Gastrocnemius medialis (tissue), 4 donors: ENCODE results near the gene AGAP1. TPM values are rescaled to one million over a fixed set of nuclear protein-coding genes. Genes with fewer than 3 reads are reported as not detected.

Experiments
- ATAC-seq, 2 donors: fragments of 150-250 bp; one replicate each; pipeline ENCODE4 v1.9.1; 2016
- DNase-seq, 2 donors: peaks; one replicate each; pipeline ENCODE4 v3.0.0-alpha.2; 2019
- H3K27ac ChIP-seq, 4 donors: fragments of 200-600 bp; sonication (generic); 1 replicate in 1 of 4; 2 replicates in 3 of 4; pipeline ENCODE4 v1.5.1; 2016 to 2018; ENCODE audit warnings: mild to moderate bottlenecking in 2 of 4, moderate library complexity in 1 of 4
- H3K27me3 ChIP-seq, 3 donors: fragments of 200-600 bp; sonication (generic) in 2 of 3; 1 replicate in 1 of 3; 2 replicates in 2 of 3; pipeline versions ENCODE4 v1.5.1 to v1.6.0; 2016 to 2019; ENCODE audit warnings: mild to moderate bottlenecking in 1 of 3, moderate library complexity in 1 of 3
- H3K36me3 ChIP-seq, 2 donors: fragments of 200-600 bp; sonication (generic) in 1 of 2; one replicate each; pipeline ENCODE4 v1.5.1; 2017 to 2018
- H3K4me1 ChIP-seq, 2 donors: fragments of 200-600 bp; sonication (generic) in 1 of 2; one replicate each; pipeline ENCODE4 v1.5.1; 2016 to 2017; ENCODE audit warnings: mild to moderate bottlenecking in 2 of 2
- H3K4me3 ChIP-seq, 4 donors: fragments of 200-600 bp; sonication (generic) in 3 of 4; 1 replicate in 1 of 4; 2 replicates in 3 of 4; pipeline ENCODE4 v1.5.1; 2016 to 2019; ENCODE audit warnings: mild to moderate bottlenecking in 2 of 4
- H3K9me3 ChIP-seq, 3 donors: fragments of 200-600 bp; sonication (generic) in 2 of 3; 1 replicate in 1 of 3; 2 replicates in 2 of 3; pipeline ENCODE4 v1.5.1; 2016 to 2019
- POLR2A ChIP-seq, 2 donors: fragments of 450-650 bp; IDR thresholded peaks; one replicate each; pipeline ENCODE4 v1.6.1; 2017; ENCODE audit warnings: antibody characterized with exemption in 2 of 2, mild to moderate bottlenecking in 2 of 2, moderate library complexity in 2 of 2
- in situ Hi-C, 4 donors: fragments of 200-750 bp; cut with MboI; loops; one replicate each; pipeline versions ENCODE4 v1.15.0 to v1.8.0; 2017; ENCODE audit warnings: low sequenced_read_pairs in 4 of 4
- intact Hi-C: fragments of 100-400 bp; cut with DNase I; formaldehyde crosslinking; loops from one replicate; pipeline ENCODE4 v1.15.1; 2023; ENCODE audit warnings: low total_unique reads
- total RNA-seq, 4 donors: library from RNA; depleted of rRNA; stranded (reverse); fragments of >200 nt; gene quantifications; one replicate each; pipeline versions ENCODE4 v1.1.0 to v1.2.3, GENCODE V29; 2016
- TF ChIP-seq, protein P1 (sequence below), 5 experiments: fragments of 450-650 bp in 3 of 5; fragments of 200-600 bp in 2 of 5; sonication (generic) in 2 of 5; IDR thresholded peaks in 4 of 5; conservative IDR thresholded peaks in 1 of 5; 1 replicate in 4 of 5; 2 replicates in 1 of 5; pipeline ENCODE4 v1.5.1; 2016 to 2019; ENCODE audit warnings: antibody characterized with exemption in 5 of 5, mild to moderate bottlenecking in 3 of 5, moderate library complexity in 3 of 5

The AGAP1 gene
- total RNA-seq, 4 donors from 2014 or later: 8.5 to 26.8 (median 14.4) TPM

- in situ Hi-C loops: no loop called here
- H3K27ac ChIP-seq: no peak overlapping the region
- no peak for TF ChIP-seq POLR2A (IDR thresholded peaks at IDR 0.05)
- TF ChIP-seq, protein P1, sequence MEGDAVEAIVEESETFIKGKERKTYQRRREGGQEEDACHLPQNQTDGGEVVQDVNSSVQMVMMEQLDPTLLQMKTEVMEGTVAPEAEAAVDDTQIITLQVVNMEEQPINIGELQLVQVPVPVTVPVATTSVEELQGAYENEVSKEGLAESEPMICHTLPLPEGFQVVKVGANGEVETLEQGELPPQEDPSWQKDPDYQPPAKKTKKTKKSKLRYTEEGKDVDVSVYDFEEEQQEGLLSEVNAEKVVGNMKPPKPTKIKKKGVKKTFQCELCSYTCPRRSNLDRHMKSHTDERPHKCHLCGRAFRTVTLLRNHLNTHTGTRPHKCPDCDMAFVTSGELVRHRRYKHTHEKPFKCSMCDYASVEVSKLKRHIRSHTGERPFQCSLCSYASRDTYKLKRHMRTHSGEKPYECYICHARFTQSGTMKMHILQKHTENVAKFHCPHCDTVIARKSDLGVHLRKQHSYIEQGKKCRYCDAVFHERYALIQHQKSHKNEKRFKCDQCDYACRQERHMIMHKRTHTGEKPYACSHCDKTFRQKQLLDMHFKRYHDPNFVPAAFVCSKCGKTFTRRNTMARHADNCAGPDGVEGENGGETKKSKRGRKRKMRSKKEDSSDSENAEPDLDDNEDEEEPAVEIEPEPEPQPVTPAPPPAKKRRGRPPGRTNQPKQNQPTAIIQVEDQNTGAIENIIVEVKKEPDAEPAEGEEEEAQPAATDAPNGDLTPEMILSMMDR (IDR thresholded peaks at IDR 0.05 in 4 of 5, conservative IDR thresholded peaks at IDR 0.05 in 1 of 5): no peak
Observed at GRCh38 chr2:235619544-235619943, 125.7 kb downstream of the AGAP1 start.

DNA sequence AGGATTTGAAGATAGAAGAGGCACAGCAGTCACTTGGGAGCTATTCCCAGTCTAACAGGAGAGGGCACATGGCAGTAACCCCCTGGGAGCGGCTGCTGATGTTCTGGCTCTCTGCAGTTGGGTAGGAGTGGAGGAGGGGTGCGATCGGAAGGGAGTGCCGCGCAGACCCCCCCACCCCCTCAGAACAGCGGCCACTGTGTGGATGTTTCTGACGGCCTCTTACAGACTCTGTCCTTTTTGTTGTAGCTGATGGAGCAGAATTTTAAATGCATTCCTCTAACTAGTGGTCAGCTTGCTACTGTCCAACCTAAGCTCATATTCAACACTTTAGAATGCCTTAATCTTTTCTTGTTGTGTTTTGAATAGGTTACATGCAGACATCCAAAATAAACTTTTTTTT lies 127.9 kb downstream of the AGAP1 start:
- H3K27me3 ChIP-seq: no peaks in the 10 kb centered on the region
- ATAC-seq: no peak
- intact Hi-C loops (no loop called here), in situ Hi-C loops (no loop called here)
- DNase-seq: no peak
- H3K4me1 ChIP-seq: peaks cover 20 to 22% of the 10 kb centered on the region in 2 donors
- TF ChIP-seq POLR2A (IDR thresholded peaks at IDR 0.05): no peak
- TF ChIP-seq, protein P1 (IDR thresholded peaks at IDR 0.05 in 4 of 5, conservative IDR thresholded peaks at IDR 0.05 in 1 of 5): no peak
- H3K4me3 ChIP-seq: no peak overlapping the region
- no peak overlapping the region for H3K27ac ChIP-seq
- H3K36me3 ChIP-seq: no peaks in the 10 kb centered on the region
- H3K9me3 ChIP-seq: no peaks in the 10 kb centered on the region

More at GRCh38 chr2:235619544-235619943, 125.7 kb downstream of the AGAP1 start:
- ATAC-seq (no peak), DNase-seq (no peak)
- intact Hi-C loops: no loop called here
- H3K36me3 ChIP-seq: no peaks in the 10 kb centered on the region
- H3K4me1 ChIP-seq: peaks cover 41 to 42% of the 10 kb centered on the region in 2 donors
- H3K9me3 ChIP-seq: no peaks in the 10 kb centered on the region
- H3K4me3 ChIP-seq: no peak overlapping the region
- H3K27me3 ChIP-seq: no peaks in the 10 kb centered on the region

DNA sequence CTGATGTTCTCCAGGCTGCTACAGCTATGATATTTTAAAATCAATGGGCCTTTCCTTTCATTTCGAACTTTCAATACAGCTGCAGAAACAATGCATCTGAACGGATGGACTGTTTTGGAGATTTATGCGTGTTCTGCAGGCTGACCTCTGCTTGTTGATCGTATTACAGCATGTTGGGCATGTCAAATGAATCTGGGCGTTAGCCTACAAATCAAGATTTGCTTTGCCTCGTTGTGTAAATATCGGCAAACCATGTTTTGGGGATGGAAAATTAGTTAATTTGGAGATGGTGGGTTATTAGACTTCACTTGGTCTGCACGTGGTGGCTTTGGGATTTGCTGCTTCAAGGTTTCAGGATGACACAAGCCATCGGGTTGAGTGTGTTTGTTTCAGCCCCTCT lies 129.3 kb downstream of the AGAP1 start:
- H3K4me1 ChIP-seq: peaks cover 18 to 20% of the 10 kb centered on the region in 2 donors
- H3K4me3 ChIP-seq: no peak overlapping the region
- in situ Hi-C loops: no loop called here
- intact Hi-C loops: no loop called here
- no peaks in the 10 kb centered on the region for H3K36me3 ChIP-seq
- no peak for DNase-seq
- no peaks in the 10 kb centered on the region for H3K9me3 ChIP-seq
- TF ChIP-seq, protein P1 (IDR thresholded peaks at IDR 0.05 in 4 of 5, conservative IDR thresholded peaks at IDR 0.05 in 1 of 5): no peak
- TF ChIP-seq POLR2A (IDR thresholded peaks at IDR 0.05): no peak
- no peak overlapping the region for H3K27ac ChIP-seq
- H3K27me3 ChIP-seq: no peaks in the 10 kb centered on the region
- no peak for ATAC-seq

DNA sequence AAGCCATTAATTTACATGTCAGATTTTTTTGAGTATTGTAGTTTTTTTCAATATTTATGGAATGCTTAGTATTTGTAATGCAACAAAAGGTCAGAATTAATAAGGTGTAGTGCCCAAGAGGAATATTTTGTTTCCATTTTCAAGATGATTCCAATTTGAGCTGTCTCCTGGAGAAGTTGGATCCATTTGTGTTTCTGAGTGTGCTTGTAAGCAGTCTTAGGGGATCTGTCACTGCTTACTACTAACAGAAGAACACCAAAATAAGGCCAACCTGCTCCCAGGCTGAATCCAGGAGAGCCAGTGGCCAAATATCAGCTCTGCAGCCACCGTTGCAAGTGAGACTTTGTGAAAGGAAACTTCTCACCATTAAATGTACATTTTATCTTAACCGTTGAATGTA lies 129.9 kb downstream of the AGAP1 start:
- H3K4me1 ChIP-seq: peaks cover 18 to 20% of the 10 kb centered on the region in 2 donors
- no peaks in the 10 kb centered on the region for H3K36me3 ChIP-seq
- H3K27ac ChIP-seq: no peak overlapping the region
- in situ Hi-C loops (no loop called here), intact Hi-C loops (no loop called here)
- H3K4me3 ChIP-seq: no peak overlapping the region
- no peak for ATAC-seq
- DNase-seq: no peak
- H3K9me3 ChIP-seq: no peaks in the 10 kb centered on the region
- TF ChIP-seq POLR2A (IDR thresholded peaks at IDR 0.05): no peak
- TF ChIP-seq, protein P1 (IDR thresholded peaks at IDR 0.05 in 4 of 5, conservative IDR thresholded peaks at IDR 0.05 in 1 of 5): no peak
- H3K27me3 ChIP-seq: no peaks in the 10 kb centered on the region

DNA sequence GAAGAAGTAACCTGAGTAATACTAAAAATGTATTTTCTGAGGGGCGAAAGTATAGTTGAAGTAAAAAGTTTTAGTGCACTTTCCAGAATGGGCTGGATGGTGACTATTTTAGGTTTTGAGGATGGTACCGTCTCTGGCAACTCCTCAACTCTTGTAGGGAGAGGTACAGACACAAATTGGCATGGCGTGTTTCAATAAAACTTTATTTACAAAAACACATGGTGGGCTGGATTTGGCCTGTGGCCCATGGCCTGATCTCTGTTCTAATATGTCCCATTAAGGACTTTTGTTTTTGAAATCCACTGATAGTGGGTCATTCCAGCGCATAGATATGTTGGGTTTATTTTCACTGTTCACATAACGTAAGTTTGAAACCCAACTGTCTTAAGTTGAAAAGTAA lies 132.8 kb downstream of the AGAP1 start:
- Histone ChIP-seq H3K27me3 (no peaks in the 10 kb centered on the region), H3K36me3 (no peaks in the 10 kb centered on the region), H3K27ac (no peak overlapping the region), H3K9me3 (no peaks in the 10 kb centered on the region), H3K4me3 (no peak overlapping the region), H3K4me1 (peaks cover 18 to 20% of the 10 kb centered on the region in 2 donors)
- intact Hi-C loops (no loop called here), in situ Hi-C loops (no loop called here)
- TF ChIP-seq, protein P1 (IDR thresholded peaks at IDR 0.05 in 4 of 5, conservative IDR thresholded peaks at IDR 0.05 in 1 of 5): no peak
- TF ChIP-seq POLR2A (IDR thresholded peaks at IDR 0.05): no peak
- ATAC-seq: no peak
- DNase-seq: no peak
